Measurements from ENCODE around the gene ATF7.
"Not testable (repeated sequence)": the region's sequence is repeated elsewhere in the genome, so short reads cannot be mapped to it uniquely, and the experiment has no call there.

The ATF7 gene

DNA sequence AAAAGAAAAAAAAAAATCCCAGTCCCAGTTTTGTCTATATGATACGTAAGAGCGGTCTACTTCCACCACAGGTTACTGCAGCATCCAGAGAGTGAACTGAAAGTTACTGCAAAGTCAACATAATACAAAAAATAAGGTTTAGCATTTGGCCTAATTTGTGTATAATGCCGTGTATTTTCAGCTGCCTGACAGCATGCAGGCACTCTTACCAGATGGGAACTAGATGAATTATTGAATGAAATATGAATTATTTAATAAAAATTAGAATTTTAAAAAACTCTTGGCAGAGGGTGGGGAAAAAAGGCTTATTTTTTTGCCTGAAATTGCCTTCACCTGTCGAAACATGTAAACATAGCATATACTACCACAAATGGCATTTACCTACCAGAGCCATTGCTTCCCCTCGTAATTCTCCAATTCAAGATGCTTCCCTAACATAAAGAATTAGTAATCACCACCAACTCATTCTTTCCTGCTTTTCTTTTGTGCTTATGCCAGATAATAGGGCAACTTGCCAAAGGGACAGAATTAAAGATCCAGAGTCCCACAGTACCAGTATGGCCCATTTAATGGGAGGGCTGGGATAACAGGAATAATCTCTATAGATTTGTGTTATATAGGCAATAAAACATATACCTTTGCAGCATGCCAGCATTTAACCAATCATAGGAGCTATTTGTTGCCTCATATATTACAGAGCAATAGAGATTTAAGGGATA lies 31.1 kb downstream of the ATF7 start:
- no peak for DNase-seq (ENCODE audit: low read depth)

DNA sequence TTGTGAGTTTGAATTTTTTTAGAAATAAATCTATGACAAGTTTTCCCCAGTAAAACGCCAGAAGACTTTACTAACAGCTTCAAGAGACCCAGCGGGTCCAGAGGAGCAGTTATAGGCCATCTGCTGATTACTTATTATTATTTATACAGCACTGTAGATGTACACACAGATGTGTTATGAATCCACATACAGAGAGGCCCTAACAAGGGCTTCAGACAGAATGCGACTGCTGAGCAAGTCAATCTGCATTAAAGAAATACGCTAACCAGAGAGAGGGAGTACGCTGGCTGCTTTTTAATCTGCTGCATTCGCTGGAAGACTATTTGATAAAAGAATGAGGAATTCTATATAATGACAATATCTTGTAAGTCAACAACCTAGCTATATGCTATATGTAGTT lies 32.5 kb downstream of the ATF7 start:
- DNase-seq (ENCODE audit: low read depth) = no peak

DNA sequence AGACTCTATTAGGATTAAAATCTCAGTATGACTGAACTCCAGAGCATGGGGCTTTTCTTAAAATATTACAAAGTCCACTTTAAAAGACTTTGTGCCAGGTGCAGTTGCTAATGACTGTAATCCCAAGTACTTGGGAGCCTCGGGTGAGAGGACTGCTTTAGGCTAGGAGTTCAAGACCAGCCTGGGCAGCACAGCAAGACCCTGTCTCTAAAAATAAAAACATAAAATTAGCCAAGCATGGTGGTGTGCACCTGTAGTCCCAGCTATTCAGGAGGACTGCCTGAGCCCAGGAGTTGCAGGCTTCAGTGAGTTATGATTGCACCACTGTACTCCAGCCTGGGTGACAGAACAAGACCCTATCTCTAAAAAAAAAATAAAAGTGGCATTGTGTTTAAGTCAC lies 33.2 kb downstream of the ATF7 start:
- DNase-seq (ENCODE audit: low read depth) = no peak

DNA sequence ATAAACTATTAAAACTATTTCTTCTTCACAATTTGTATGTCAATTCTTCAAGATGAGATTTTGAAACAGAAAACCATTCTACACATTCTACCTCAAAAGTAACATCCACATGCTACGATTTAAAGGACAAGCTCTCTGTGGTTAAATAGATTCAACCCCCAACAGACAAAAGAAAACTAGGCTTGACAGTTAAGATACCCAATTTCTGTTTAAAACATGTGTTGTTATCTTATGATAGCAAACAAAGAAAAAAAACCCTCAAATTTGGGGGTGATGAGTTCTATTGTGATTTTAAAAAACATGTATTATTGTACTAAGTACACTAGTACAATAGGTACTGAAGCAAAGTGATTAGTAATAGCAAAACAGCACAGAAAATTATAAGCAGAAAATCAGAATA lies 33.8 kb downstream of the ATF7 start:
- no peak for DNase-seq (ENCODE audit: low read depth)

DNA sequence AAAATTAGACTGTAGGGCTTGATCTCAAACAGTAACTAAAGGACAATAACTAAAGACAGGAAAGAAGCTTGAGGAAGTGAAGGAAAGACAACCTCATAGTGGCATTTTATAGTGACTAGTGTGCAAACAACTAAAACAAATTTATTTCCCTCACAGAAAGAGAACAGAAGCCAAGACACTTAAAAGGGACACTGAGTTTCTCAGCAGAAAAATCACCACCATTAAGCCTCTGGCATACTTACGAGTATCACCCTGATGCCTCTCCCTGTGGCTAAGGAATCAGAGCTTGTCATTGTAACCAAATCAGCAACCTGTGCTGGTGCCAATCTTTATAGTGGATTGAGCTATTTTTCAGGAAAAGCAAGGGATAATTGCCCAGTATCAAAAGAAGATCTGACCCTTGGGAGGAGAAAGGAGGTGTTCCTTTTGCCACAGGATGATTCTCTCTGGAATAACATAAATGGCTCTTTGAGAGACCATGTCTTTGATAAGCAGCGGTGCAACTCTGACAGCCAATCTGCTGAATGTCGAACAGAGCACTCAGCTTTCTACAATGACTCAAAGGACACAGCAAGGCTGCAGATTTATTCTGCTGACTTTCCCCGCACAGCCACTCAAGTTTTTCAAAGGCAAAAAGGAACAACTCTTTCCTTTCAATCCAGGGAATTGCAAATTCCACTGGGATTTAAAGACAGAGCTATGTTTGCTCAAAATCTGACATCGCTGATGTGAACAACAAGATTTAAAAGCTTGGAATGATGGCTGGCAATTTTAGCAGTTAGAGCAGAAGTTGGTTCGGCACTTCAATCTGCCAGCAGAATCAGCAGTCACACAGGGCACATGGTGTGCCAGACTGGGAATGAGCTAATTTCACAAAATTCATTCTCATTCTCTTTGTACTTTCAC lies 34.6 kb downstream of the ATF7 start:
- DNase-seq (ENCODE audit: low read depth) = no peak

DNA sequence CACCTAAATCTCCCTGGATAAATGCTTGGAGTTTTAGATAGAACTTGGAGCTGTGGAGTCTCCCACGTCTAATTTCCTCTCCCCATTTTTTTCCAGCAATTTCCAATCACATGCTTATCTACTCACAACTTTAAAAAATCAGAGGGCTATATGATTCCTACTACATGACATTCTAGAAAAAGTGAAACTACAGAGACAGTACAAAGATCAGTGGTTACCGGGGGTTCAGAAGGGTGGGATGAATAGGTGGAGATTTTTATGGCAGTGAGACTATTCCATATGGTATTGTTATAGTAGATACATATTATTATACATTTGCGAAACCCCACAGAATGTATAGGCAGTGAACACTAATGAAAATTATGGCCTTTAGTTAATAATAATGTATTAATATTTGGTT lies 35.5 kb downstream of the ATF7 start:
- DNase-seq (ENCODE audit: low read depth) = no peak

DNA sequence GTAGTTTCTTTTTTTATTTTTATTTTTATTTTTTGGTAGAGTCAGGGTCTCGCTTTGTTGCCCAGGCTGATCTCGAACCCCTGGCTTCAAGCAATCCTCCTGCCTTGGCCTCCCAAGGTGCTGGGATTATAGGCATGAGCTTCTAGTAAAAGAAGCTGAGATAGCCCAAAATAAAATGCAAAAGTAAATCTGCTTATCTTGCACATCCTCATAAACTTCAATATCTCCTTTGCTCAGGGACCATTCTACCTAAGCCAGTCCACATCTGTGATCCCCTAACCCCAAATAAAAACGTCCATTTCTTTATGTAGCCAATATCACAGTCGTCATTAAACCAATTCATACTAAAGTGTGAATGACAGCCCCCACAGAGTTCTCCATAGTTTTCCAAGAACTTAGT lies 36.3 kb downstream of the ATF7 start:
- no peak for DNase-seq (ENCODE audit: low read depth)

DNA sequence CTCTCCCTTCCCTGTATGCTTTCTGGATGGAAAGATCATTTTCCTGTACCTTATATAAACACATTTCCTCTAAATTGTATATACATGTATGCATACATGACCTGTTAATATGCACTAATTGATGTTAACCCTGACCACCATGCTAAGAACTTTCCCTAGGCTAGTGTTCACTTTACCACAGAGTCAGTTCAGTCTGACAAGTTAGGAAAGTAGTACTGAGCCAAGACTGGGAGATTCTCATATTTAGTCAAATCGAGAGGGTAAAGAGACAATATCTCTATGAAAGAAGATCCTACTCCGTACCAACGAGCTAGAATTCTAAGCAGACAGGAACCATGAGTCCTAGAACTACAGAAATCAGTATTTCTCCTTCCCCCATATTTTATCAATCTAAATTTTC lies 36.8 kb downstream of the ATF7 start:
- no peak for DNase-seq (ENCODE audit: low read depth)

DNA sequence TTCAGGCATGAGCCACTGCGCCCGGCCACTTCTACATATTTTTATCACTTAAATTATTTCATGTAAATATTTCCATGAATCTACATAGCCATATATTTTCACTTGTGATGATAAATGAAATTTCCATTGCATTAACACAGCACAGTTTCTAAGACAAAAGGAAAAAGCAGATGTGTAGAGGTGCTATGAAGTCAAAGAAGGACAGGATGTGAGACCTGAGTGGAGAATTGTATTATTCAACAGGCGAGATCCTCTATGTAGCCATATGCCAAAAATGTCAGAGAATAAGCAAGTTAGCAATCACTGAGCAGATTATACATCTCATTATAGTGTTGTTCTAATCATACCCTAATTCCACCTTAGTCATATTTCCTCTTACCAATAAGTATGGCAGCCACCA lies 38.1 kb downstream of the ATF7 start:
- DNase-seq (ENCODE audit: low read depth) = no peak

DNA sequence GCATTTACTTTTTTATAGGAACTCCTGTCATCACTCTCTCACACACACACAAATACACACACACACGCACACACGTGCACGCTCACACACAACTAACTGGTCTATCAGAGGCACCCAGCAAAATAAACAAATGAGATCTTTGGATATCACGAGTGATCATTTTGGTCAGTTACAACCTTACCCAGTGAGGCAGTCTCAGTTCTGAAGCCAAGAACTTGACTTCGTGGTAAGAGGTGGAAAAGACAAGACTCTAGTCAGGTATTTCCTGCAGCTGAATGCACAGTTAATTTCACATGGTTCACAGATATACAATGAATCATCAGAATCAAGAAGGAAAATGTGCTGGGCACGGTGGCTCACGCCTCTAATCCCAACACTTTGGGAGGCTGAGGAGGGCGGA lies 39.4 kb downstream of the ATF7 start:
- no peak for DNase-seq (ENCODE audit: low read depth)

DNA sequence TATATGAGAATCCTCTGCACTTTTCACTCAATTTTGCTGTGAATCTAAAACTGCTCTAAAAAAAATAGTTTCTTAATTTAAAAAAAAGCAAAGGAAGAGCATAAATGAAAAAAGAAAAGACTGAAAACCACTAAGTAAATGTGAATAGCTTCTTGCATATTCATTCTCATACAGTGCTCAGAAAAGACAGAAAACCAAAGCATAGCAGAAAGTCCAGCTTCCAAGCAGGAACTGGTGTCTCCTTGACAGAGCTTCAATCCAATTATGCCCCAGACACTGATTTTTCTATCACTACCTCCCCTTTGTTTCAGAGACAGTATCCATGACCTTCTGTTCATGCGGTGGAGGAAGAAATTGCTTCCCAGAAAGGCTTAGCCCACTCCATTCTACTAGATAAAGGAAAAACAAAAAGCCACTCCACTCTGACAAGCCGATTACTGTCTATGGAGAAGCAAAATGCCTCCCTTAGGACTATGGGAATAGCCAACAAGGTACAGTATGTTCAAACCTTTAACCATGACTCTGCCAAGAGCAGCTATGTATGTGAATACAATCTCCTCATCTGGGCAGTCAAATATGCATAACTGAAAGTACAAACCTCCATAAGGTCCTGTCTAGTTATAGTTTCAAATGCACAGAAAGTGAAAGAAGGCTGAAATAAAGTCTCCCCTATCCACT lies 40.6 kb downstream of the ATF7 start:
- DNase-seq (ENCODE audit: low read depth) = no peak

DNA sequence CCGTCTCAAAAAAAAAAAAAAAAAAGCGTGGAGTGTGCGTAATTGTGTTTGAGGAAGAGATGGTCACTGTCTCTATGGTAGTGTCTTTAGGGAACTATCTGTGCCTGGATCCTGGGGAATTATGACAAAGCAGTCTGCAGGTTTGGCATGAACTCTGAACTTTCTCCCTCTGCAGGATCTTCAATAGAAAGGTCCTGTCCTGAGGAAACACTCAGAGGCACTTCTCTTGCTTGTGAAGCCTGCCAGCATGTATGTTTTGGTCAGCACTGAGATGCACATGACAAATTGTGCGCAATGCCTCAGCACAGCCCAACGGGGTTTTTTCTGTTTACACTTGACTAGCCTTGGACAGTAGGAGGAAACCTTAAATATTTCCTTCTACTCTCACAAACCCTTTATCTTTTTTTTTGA lies 46.6 kb downstream of the ATF7 start:
- DNase-seq (ENCODE audit: low read depth) = no peak

DNA sequence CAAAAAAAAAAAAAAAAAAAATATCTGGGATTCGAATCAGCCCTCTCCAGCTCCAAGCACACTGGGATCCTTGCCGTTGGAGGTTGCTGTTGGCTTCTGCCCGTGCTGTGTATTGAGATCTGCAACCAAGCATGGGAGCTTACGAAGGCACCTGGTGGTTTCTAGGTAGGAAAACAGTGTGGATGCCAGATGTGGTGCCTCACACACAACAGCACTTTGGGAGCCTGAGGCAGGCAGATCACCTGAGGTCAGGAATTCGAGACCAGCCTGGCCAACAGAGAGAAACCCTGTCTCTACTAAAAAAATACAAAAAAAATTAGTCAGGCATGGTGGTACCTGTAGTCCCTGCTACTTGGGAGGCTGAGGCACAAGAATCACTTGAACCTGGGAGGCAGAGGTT lies 47.4 kb downstream of the ATF7 start:
- DNase-seq (ENCODE audit: low read depth) = no peak

DNA sequence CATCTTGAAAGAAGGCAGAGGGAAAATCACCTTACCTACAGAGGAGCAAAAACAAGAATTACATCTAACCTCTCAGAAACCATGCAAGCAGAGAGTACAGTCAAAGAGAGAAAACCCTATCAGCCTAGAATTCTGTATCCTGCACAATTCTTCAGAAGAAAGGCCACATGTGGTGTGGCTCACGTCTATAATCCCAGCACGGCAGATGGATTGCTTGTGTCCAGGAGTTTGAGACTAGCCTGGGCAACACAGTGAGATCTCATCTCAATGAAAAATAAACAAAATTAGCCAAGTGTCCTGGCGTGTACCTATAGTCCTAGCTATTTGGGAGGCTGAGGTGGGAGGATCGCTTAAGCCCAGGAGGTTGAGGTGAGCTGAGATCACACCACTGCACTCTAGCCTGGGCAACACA lies 48.2 kb downstream of the ATF7 start:
- DNase-seq (ENCODE audit: low read depth) = no peak

DNA sequence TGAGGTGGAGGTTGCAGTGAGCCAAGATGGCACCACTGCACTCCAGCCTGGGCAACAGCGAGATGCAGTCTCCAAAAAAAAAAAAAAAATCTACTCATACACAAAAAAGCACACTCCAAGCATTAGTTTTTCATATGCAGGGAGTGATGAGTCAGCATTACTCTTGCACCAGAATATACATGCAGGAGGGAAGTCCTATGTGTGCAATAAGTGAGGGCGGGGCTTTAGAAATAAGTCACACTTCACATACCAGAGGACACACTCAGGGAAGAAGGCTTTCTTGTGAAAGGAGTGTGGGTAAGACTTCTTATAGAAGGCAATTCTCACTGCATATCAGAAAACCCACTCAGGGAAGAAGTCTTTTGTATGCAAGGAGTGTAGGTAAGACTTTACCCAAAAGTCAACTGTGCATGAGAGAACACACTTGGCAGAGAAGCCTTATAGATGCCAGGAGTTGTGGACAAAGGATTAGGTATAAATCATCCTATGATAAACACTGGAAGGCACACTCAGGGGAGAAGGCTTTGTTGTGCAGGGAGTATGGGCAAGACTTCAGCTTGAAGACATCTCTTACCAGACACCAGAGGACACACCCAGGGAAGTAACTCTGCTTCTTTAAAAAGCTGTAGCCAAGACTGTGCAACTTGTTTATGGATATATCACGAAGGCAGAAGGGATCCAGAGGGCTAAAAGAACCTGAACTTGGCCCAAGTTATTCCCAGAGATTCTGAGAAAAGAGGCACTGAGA lies 50.5 kb downstream of the ATF7 start:
- DNase-seq (ENCODE audit: low read depth) = no peak

DNA sequence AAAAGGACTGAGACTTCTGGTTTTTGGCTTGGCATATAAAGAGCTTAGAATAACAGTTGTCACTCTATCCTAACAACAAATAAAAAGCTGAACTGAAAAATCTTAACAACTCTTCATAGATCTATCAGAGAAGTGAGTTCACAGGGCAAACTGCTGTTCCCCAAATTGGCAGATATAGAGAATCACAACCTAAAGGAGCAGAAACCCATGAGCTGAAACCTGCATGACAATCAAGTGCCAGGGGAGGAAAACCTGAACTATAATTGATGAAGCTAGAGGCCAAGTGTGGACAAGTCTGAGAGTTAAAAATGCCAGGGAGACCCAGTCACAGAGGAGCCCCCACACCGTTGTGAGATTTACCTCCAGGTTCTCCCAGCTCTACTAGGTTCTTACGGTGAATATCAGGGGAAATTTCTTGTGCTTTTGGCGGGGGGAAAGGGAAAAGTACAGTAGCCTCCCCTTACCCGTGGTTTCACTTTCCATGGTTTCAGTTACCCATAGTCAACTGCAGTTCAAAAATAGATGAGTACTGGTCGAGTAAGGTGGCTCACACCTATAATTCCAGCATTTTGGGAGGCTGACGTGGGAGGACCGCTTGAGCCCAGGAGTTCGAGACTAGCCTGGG lies 53.9 kb downstream of the ATF7 start:
- DNase-seq (ENCODE audit: low read depth) = no peak

DNA sequence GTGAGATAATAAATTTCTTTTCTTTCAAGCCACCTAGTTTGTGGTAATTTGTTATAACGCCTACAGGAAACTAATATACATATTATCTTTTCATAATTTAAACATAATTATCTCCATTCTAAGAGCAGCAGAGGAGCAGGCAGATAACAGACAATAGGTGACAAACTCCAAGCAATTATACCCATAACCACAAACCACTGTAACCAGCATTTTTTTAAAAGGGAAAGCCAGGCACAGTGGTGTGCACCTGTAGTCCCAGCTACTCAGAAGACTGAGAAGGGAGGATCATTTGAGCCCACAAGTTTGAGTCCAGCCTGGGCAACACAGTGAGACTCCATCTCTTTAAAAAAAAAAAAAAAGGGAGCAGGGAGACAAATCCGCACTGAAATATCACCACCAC lies 54.9 kb downstream of the ATF7 start:
- no peak for DNase-seq (ENCODE audit: low read depth)

DNA sequence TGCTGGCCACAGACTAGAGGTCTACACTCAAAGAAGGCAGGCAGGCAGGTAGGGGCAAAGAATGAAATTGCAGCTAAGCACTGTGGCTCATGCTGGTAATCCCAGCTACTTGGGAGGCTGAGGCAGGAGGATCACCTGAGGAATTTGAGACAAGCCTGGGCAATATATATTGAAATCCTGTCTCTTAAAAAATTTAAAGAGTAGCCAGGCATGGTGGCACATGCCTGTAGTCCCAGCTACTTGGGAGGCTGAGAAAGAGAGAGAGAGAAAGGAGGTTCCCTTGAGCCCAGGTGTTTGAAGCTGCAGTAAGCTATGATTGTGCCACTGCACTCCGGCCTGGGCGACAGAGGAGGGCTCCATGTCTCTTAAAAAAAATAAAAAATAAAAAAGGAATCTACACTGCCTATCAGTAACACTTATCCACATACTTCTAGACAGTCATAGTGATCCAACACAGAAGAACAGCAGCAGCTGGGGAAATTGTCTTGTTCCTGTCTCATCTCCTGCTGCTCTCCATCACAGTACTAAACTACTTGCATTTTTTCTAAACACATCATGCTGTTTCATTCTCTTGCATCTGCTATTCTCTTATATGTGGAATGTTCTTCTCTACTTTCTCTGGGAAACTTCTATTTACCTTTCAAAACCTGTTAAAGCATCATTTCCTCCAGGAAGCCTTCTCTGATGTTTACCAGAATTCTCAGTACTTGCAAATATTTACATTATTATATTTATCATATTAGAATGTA lies 57.2 kb downstream of the ATF7 start:
- no peak for DNase-seq (ENCODE audit: low read depth)

DNA sequence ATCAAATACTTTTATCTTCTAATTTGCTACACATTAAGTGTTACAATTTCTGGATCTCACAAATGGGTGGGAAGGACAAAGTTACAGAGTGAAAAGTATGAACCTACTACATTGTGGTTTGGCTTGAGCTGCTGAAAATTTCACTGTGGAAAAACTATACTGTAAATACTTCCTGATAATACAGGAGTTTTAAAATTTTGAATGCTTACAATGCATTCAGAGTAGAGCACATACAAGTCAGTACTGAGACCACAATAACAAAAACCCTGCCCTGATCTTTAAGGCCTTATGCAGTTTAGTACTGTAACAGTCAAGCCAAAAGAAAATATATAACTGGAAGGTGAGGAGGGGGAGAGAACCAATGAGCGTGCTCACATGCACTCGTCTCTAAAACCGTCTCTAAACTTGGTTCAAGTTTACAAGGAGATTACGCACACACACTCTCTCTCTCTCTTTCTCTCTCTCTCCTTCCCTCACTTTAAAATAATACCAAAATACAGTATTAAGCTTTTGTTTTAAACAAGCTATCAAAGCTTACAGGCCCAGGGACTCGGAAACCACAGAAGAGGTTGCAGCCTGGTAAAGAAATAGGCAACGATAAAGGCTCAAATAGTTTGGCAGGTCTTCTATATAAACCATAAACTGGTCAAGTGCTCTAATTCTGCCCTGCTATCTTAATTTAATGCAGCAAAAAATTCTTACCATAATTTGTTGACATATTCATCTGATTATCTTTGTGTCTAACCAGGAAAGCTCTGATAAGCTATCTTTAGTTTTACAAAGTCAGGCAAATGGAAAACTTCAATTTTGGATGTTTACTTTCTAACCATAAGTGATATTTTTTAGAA lies 58.0 kb downstream of the ATF7 start:
- DNase-seq (ENCODE audit: low read depth) = no peak

DNA sequence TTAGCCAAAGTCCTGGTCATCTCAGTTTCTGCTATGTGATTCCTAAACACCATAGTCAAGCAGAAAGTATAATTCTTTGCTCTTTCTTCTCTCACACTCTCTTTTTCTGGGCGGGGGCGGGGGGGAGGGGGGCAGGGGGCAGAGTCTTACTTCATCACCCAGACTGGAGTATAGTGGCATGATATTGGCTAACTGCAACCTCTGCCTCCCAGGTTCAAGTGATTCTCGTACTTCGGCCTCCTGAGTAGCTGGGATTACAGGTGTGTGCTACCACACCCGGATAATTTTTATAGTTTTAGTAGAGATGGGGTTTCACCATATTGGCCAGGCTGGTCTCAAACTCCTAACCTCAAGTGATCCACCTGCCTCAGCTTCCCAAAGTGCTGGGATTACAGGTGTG lies 60.8 kb downstream of the ATF7 start:
- not testable (repeated sequence) for DNase-seq (ENCODE audit: low read depth)

All from stimulated activated CD8-positive, alpha-beta memory T cell treated with anti-CD3 and anti-CD28 coated beads, Interleukin-15, amount 100 ng/mL, for 1 hour (primary cell).